ENCODE results near the gene PRR15. TPM values are rescaled to one million over a fixed set of nuclear protein-coding genes. Genes with fewer than 3 reads are reported as not detected.

The PRR15 gene
- total and polyA plus RNA-seq, 2 of the 13 experiments (the other 11 are each of a cell fraction or from before 2014, with no cell fraction given): 2.3 to 7.8 TPM

DNA sequence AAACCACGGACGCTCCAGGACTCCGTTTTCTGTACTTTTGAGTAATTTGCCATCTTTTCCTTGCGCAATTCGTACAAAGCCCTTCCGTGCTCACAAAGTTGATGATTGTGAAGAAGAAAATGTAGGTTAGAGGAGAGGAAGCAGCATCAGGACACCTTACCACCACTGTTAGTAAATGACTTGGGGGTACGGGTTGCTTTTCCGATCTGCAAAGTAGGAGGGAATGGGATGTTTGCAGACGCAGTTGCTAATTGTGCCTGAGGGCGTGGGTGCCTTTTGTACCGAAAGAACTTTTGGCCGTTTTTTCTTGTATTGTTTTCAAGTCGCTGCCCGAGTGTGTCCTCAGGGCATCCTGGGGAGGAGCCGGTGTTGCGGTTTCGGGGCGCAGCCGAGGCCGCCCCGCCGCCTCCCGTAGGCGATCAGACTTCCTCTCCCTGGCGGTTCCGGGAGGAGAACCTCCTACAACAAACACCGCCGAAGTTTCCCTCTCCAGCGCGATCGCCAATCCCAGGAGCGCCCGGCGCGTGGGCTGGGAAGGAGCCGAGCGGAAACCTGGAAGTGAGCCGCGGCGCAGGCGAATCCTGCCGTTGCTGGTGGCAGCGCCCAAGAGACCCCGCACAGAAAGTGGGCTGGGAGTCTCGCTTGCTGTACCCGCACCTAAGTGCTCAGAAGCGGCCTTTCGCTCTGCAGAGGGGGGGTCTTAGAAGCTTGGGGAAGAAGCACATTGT is 1.0 kb downstream of the PRR15 start (continued):
- TF ChIP-seq, protein P1, sequence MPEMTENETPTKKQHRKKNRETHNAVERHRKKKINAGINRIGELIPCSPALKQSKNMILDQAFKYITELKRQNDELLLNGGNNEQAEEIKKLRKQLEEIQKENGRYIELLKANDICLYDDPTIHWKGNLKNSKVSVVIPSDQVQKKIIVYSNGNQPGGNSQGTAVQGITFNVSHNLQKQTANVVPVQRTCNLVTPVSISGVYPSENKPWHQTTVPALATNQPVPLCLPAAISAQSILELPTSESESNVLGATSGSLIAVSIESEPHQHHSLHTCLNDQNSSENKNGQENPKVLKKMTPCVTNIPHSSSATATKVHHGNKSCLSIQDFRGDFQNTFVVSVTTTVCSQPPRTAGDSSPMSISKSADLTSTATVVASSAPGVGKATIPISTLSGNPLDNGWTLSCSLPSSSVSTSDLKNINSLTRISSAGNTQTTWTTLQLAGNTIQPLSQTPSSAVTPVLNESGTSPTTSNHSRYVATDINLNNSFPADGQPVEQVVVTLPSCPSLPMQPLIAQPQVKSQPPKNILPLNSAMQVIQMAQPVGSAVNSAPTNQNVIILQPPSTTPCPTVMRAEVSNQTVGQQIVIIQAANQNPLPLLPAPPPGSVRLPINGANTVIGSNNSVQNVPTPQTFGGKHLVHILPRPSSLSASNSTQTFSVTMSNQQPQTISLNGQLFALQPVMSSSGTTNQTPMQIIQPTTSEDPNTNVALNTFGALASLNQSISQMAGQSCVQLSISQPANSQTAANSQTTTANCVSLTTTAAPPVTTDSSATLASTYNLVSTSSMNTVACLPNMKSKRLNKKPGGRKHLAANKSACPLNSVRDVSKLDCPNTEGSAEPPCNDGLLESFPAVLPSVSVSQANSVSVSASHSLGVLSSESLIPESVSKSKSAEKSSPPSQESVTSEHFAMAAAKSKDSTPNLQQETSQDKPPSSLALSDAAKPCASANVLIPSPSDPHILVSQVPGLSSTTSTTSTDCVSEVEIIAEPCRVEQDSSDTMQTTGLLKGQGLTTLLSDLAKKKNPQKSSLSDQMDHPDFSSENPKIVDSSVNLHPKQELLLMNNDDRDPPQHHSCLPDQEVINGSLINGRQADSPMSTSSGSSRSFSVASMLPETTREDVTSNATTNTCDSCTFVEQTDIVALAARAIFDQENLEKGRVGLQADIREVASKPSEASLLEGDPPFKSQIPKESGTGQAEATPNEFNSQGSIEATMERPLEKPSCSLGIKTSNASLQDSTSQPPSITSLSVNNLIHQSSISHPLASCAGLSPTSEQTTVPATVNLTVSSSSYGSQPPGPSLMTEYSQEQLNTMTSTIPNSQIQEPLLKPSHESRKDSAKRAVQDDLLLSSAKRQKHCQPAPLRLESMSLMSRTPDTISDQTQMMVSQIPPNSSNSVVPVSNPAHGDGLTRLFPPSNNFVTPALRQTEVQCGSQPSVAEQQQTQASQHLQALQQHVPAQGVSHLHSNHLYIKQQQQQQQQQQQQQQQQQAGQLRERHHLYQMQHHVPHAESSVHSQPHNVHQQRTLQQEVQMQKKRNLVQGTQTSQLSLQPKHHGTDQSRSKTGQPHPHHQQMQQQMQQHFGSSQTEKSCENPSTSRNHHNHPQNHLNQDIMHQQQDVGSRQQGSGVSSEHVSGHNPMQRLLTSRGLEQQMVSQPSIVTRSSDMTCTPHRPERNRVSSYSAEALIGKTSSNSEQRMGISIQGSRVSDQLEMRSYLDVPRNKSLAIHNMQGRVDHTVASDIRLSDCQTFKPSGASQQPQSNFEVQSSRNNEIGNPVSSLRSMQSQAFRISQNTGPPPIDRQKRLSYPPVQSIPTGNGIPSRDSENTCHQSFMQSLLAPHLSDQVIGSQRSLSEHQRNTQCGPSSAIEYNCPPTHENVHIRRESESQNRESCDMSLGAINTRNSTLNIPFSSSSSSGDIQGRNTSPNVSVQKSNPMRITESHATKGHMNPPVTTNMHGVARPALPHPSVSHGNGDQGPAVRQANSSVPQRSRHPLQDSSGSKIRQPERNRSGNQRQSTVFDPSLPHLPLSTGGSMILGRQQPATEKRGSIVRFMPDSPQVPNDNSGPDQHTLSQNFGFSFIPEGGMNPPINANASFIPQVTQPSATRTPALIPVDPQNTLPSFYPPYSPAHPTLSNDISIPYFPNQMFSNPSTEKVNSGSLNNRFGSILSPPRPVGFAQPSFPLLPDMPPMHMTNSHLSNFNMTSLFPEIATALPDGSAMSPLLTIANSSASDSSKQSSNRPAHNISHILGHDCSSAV (CRISPR knock-in tag; IDR thresholded peaks at IDR 0.05; ENCODE audit: borderline replicate concordance): no peak
- TF ChIP-seq ZNF136 (CRISPR knock-in tag; IDR thresholded peaks at IDR 0.05; ENCODE audit: low read depth): no peak
- TF ChIP-seq MXD3 (CRISPR knock-in tag; IDR thresholded peaks at IDR 0.05): no peak; the same call in 1 of the 2 replicates
- TF ChIP-seq FOXM1 (CRISPR knock-in tag; IDR thresholded peaks at IDR 0.05): no peak
- no peak for TF ChIP-seq HIC2 (CRISPR knock-in tag; IDR thresholded peaks at IDR 0.05; ENCODE audit: low read depth)
- no peak for TF ChIP-seq ARHGAP35 (CRISPR knock-in tag; IDR thresholded peaks at IDR 0.05; ENCODE audit: borderline replicate concordance)
- TF ChIP-seq, protein P2, sequence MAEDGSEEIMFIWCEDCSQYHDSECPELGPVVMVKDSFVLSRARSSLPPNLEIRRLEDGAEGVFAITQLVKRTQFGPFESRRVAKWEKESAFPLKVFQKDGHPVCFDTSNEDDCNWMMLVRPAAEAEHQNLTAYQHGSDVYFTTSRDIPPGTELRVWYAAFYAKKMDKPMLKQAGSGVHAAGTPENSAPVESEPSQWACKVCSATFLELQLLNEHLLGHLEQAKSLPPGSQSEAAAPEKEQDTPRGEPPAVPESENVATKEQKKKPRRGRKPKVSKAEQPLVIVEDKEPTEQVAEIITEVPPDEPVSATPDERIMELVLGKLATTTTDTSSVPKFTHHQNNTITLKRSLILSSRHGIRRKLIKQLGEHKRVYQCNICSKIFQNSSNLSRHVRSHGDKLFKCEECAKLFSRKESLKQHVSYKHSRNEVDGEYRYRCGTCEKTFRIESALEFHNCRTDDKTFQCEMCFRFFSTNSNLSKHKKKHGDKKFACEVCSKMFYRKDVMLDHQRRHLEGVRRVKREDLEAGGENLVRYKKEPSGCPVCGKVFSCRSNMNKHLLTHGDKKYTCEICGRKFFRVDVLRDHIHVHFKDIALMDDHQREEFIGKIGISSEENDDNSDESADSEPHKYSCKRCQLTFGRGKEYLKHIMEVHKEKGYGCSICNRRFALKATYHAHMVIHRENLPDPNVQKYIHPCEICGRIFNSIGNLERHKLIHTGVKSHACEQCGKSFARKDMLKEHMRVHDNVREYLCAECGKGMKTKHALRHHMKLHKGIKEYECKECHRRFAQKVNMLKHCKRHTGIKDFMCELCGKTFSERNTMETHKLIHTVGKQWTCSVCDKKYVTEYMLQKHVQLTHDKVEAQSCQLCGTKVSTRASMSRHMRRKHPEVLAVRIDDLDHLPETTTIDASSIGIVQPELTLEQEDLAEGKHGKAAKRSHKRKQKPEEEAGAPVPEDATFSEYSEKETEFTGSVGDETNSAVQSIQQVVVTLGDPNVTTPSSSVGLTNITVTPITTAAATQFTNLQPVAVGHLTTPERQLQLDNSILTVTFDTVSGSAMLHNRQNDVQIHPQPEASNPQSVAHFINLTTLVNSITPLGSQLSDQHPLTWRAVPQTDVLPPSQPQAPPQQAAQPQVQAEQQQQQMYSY (CRISPR knock-in tag; IDR thresholded peaks at IDR 0.05): peak; percentile 79
- TF ChIP-seq, protein P3, sequence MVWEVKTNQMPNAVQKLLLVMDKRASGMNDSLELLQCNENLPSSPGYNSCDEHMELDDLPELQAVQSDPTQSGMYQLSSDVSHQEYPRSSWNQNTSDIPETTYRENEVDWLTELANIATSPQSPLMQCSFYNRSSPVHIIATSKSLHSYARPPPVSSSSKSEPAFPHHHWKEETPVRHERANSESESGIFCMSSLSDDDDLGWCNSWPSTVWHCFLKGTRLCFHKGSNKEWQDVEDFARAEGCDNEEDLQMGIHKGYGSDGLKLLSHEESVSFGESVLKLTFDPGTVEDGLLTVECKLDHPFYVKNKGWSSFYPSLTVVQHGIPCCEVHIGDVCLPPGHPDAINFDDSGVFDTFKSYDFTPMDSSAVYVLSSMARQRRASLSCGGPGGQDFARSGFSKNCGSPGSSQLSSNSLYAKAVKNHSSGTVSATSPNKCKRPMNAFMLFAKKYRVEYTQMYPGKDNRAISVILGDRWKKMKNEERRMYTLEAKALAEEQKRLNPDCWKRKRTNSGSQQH (CRISPR knock-in tag; IDR thresholded peaks at IDR 0.05; ENCODE audit: low read depth): no peak
- TF ChIP-seq KLF11 (CRISPR knock-in tag; IDR thresholded peaks at IDR 0.05): peak; percentile 72; the same call in 1 of the 2 replicates
- no peak for TF ChIP-seq YEATS4 (CRISPR knock-in tag; IDR thresholded peaks at IDR 0.05; ENCODE audit: borderline replicate concordance)
- TF ChIP-seq SP1 (IDR thresholded peaks at IDR 0.05): no peak
- TF ChIP-seq SP1 (CRISPR knock-in tag; IDR thresholded peaks at IDR 0.05): no peak
- no peak for TF ChIP-seq NFE2L2 (IDR thresholded peaks at IDR 0.05; ENCODE audit: low read length)
